ENCODE results near the gene RHOT1.
"Not testable (repeated sequence)": the region's sequence is repeated elsewhere in the genome, so short reads cannot be mapped to it uniquely, and the experiment has no call there.

RHOT1 gene

DNA sequence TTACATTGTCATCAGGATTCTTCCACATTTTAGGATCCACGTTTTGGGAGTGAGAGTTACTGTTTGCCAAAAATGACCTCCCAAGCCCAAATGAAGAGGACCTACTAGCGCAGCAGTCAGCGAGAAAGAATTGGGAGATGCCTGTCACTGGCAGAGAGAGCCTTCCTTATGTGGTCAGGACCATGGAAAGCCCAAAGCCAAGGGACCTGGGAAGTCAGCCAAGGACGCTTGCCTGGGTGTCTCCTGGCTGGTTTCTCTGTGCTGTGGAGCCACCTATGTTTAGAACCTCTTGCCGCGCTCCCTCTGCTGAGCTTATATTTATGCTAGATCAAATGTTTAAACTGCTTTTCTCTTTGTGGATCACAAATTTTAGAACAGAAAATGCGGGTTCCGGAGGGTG lies 98.4 kb downstream of the RHOT1 start:
- no peak for DNase-seq

- DNase-seq, result no peak
Observed at GRCh38 chr17:32241640-32242039, 99.3 kb downstream of the RHOT1 start.

- DNase-seq, result no peak
Observed at GRCh38 chr17:32249475-32249874, 107.2 kb downstream of the RHOT1 start.

DNA sequence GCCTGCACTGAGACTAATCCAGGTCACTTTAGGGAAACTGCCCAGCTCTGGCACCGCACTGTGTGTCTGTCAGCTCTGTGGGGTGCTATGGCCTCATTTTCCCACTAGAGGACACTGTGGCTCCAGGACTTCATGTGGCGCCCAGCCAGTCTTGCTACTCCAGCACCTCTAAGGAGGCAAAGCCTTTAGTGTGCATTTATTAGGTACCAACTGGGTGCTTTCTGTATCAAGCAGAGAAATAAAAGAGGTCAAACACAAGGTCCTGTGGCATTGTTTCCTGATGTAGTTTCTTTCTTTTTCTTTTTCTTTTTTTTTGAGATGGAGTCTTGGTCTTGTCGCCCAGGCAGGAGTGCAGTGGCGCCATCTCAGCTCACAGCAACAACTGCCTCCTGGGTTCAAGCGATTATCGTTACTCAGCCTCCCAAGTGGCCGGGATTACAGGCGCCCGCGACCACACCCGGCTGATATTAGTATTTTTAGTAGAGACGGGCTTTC lies 110.9 kb downstream of the RHOT1 start:
- peak; percentile 68 for DNase-seq

DNA sequence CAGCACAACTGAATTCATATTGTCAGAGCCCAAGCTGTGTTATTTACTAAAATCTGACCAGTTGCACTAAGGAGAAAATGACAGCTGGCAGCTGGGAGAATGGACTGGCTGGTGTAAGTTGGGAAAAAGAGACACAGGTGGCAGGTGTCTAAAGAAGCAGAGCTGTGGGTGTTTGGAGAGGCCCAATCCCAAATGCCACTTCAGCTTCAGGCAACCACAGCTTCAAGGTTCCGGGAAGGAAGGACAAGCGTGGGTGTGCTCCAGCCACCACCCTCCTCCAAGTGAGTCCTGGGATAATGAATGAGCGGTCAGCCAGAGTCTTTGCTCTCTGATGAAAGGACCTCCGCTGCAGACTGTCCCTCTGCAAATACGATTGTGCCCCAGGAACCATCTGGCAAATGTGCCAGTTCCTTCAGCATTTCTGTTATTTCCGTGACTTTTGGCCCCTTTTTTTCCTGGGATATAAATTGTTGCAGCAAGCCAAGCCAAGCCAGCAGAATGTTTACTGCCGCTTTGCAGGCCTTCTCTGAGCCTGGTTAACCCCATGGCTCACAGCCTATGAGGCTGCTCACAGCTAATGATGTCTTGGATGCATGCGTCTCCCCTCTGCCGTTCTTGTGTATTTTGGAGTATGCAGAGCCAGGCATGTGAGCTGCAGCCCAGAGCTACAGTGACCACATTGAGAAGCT lies 113.9 kb downstream of the RHOT1 start:
- DNase-seq, result no peak

GRCh38 chr17:32256701-32257019 lies 114.4 kb downstream of the RHOT1 start:
- DNase-seq, result no peak

GRCh38 chr17:32258383-32259140 lies 116.3 kb downstream of the RHOT1 start:
- DNase-seq, result no peak

- DNase-seq, result no peak
Observed at GRCh38 chr17:32259586-32259985, 117.3 kb downstream of the RHOT1 start.

DNA sequence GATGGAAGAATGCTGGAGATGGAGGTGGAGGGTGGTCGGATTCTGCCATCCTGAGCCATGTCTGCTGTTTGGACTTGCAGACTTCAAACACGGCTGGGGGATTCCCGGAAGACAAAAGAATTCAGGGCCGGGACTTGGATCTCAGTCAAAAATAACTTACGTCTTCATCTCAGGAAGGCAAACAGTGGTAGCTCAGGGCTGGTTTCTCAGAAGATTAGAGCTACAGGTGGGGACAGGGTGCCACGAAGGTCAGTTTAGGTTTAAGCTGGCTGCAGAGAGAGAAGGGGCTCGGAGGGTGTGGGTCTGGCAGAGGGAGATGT lies 119.1 kb downstream of the RHOT1 start:
- no peak for DNase-seq

GRCh38 chr17:32261936-32262510 lies 119.7 kb downstream of the RHOT1 start:
- DNase-seq, result no peak

DNA sequence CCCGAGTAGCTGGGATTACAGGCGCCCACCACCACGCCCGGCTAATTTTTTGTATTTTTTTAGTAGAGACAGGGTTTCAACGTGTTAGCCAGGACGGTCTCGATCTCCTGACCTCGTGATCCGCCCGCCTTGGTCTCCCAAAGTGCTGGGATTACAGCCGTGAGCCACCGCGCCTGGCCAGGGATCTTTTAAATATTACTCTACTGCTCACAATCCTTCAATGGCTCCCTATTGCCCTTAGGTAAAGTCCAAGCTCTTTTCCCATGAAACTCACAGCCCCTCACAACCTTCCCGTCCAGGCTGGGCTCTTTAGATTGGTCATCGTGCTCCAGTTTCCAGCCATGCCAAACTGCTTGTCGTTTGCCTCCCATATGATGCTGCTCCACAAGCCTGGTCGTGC lies 121.2 kb downstream of the RHOT1 start:
- DNase-seq, result not testable (repeated sequence)

DNA sequence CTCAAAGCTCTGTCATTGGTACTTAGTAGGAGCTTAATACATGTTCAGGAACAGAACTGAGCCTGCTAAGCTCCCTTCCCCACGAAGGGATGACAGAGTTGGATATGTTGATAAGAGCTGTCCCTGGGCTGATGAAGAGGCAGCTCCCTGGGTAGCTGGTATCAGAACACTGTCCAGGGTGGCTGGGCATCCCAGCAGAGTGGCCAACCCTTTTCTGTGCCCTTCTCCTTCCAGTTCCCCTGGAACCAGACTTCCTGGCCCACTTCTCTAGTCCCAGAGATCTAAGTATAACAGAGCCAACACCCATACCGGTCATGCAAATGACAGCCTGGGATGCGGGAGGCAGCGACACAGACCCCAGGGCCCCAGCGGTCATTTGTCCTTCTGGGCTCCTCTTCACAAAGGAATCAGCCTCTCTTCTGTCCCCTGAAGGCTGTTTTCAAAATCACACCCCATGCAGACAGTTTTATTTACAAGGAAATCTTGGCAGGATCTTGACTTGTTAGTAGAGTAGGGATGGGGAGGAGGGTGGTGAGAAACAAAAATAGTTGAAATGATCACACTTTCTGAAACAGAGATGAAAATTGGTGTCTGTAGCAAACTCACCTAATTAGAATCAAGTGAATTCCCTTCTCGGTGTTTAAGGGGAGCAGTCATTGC lies 122.0 kb downstream of the RHOT1 start:
- DNase-seq, result no peak

DNA sequence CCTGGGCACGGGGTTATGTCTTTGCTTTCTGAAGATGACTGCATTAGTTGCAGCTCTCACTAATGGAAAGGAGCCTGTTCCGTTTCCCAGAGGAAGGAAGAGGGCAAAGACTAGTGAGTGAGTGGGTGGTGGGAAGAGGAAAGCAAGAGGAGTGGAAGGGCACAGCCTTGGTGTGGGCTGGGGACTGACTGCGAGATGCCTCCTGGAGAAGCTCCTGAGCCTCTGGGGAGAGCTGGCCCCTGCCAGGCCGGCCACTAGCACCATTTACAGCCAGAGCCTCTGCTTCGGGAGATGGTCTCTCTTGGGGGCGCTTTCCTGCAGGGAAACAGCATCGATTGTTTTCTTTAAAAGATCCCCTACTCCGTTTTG lies 122.5 kb downstream of the RHOT1 start:
- no peak for DNase-seq

GRCh38 chr17:32265192-32265923 lies 123.1 kb downstream of the RHOT1 start, which contains the start of gene RHBDL3:
Gene RHBDL3, plus strand, starts transcription at chr17:32265832. Its CDS starts 358 bp downstream, at chr17:32266190.
- DNase-seq, result peak; percentile 30

GRCh38 chr17:32266051-32266388 lies 123.7 kb downstream of the RHOT1 start:
- no peak for DNase-seq

DNA sequence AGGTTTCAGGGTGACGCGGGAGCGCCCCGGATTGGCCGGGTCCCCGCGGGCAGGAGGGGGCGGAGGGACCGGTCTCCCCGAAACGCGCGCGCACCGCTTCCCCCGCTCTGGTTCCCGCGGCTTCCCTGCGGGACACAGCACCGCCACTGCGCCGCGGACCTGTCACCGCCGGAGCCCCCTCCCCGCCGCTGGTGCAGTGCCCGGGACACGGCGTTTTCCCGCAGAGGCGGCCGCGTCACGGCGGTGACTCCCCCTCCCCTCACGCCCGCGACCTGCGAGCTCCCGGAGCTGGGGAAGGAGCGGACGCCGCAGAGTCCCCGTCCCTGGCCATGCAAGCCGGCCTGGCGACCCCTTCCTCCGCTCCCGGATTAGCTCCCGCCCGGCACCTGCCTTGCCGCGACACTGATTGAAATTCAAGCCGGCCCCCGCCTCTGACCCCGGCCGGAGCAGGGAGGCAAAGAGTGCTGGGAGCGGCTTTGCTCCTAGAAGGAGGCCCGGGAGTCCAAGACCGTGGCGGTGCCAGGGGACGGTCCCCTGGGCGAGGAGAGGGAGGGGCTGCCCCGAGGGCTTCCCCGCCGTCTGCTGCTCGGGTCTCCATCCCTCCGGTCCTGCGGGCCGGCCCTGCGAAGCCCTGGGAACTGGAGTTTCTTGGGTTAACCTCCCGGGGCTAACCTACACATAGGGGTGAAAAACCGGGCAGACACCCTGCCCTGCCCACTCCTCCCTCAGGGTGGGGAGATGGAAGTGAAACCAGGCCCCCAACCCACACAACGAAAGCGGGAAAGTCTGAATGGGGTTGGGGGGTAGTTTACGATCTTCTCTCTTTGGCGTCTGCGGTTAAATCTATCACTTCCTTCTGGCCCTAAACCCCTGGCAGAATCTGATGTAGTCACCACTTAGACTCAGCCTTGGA lies 124.3 kb downstream of the RHOT1 start:
- DNase-seq, result peak; percentile 18

- peak; percentile 16 for DNase-seq
Observed at GRCh38 chr17:32267690-32268205, 125.4 kb downstream of the RHOT1 start.

DNA sequence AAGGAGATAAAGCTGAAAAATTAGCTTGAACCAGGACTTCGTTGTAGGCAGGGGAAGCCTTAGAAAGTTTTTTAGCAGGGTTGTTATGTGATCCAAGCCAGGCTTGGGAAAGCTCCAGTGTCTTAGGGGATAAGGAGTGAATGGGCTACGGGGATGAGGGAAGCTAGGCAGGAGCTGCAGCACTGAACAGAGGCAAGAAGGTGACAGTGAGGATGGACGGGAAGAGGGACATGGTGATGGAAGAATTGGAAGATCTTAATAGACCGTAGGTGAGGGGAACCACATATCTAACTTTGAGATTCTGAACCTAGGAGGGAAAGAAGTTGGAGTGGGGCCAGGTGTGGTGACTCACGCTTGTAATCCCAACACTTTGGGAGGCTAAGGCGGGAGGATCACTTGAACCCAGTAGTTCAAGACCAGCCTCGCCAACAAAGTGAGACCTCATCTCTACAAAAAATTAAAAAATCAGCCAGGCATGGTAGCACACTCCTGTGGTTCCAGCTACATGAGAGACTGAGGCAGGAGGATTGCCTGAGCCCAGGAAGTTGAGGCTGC lies 126.5 kb downstream of the RHOT1 start:
- no peak for DNase-seq

- DNase-seq, result no peak
Observed at GRCh38 chr17:32269377-32269776, 127.1 kb downstream of the RHOT1 start.

DNA sequence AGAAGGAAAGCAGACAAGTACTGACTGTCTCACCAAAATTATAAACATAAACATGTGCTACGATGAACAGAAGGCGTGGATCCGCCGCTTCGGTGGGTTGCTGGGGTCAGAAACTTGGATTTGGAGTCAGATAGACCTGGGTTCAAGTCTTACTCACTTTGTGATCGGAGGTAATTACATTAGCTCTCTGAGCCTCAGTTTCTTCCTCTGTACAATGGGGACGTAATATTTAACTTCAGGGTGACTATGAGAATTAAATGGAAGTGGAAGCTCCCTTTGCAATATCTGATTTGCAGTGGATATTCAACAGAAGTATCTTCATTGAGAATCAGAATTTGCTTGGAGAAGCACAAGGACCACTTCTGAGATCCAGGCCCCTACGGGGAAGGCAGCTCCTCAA lies 129.5 kb downstream of the RHOT1 start:
- no peak for DNase-seq

DNA sequence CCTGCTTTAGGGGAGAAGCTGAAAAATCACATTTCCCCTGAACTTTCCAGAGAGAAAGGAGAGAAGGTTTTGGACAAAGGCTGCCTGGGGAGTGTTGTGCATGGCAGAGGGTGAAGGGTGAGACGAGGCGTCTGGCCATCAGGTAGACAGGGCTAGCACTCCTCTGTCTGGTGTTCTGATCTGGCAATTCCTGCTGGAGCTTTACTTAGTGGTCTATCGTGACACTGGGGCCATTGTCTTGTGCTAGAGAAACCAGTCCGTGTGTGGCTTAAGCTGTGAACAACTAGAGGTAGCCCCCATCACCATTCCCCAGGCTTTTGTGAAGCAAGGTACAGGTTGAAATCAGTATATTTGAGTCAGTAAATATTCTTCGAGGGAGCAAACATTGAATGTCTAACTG lies 131.8 kb downstream of the RHOT1 start:
- DNase-seq, result no peak

GRCh38 chr17:32274643-32275042 lies 132.3 kb downstream of the RHOT1 start:
- DNase-seq, result no peak
